Keratinocyte (primary cell): ENCODE results near the gene OCIAD1. TPM values are rescaled to one million over a fixed set of nuclear protein-coding genes. Genes with fewer than 3 reads are reported as not detected.
"Not testable (repeated sequence)": the region's sequence is repeated elsewhere in the genome, so short reads cannot be mapped to it uniquely, and the experiment has no call there.

Experiments used
- DNase-seq: peaks from one replicate; pipeline ENCODE4 v3.0.0-alpha.2; 2011; ENCODE audit warnings: low read depth, missing footprints, low spot score
- FAIRE-seq: peaks from 2 replicates; lab custom pipeline; 2011; peaks lifted over from hg19 to GRCh38; lab: Jason Lieb, UNC
- H2AFZ ChIP-seq: 2 replicates; pipeline ENCODE4 v1.6.0; 2012; ENCODE audit warnings: low read length, control low read depth, inconsistent platforms; ENCODE audit not compliant: control insufficient read depth
- H3K27ac ChIP-seq: 2 replicates; pipeline ENCODE4 v1.5.1; 2011; ENCODE audit warnings: low read length; ENCODE audit not compliant: control insufficient read depth, insufficient read depth
- H3K27me3 ChIP-seq: 3 replicates; pipeline ENCODE4 v1.6.0; 2011; ENCODE audit warnings: low read length; ENCODE audit not compliant: control insufficient read depth, insufficient read depth; ENCODE audit errors: extremely low read depth
- H3K36me3 ChIP-seq, 2 experiments: 2 replicates in 1 of 2; 3 replicates in 1 of 2; pipeline ENCODE4 v1.5.1; 2011; ENCODE audit warnings: low read length in 2 of 2, mild to moderate bottlenecking in 1 of 2; ENCODE audit not compliant: control insufficient read depth in 2 of 2, insufficient read depth in 2 of 2; ENCODE audit errors: extremely low read depth in 1 of 2
- H3K4me1 ChIP-seq: 3 replicates; pipeline ENCODE4 v1.5.1; 2011; ENCODE audit warnings: low read length; ENCODE audit not compliant: control insufficient read depth, insufficient read depth; ENCODE audit errors: extremely low read depth
- H3K4me2 ChIP-seq: 3 replicates; pipeline ENCODE4 v1.6.0; 2011; ENCODE audit warnings: low read depth, low read length; ENCODE audit not compliant: control insufficient read depth, insufficient read depth; ENCODE audit errors: extremely low read depth
- H3K4me3 ChIP-seq, 3 experiments: fragments of 200-600 bp in 1 of 3; sonication (generic) in 1 of 3; 2 replicates in 2 of 3; 3 replicates in 1 of 3; pipeline ENCODE4 v1.5.1; 2011 to 2016; ENCODE audit warnings: low read length in 3 of 3, mild to moderate bottlenecking in 3 of 3, control low read depth in 2 of 3, inconsistent platforms in 1 of 3, low read depth in 1 of 3, mixed read lengths in 1 of 3, mixed run types in 1 of 3, moderate library complexity in 1 of 3; ENCODE audit not compliant: control insufficient read depth in 2 of 3, insufficient read depth in 2 of 3; ENCODE audit errors: extremely low read depth in 1 of 3
- H3K79me2 ChIP-seq: 2 replicates; pipeline ENCODE4 v1.6.0; 2012; ENCODE audit warnings: low read length; ENCODE audit not compliant: control insufficient read depth, insufficient read depth
- H3K9ac ChIP-seq: 3 replicates; pipeline ENCODE4 v1.6.0; 2011; ENCODE audit warnings: low read length; ENCODE audit not compliant: control insufficient read depth, insufficient read depth; ENCODE audit errors: extremely low read depth
- H3K9me1 ChIP-seq: 3 replicates; pipeline ENCODE4 v1.6.0; 2011; ENCODE audit warnings: low read length; ENCODE audit not compliant: control insufficient read depth, insufficient read depth; ENCODE audit errors: extremely low read depth
- H3K9me3 ChIP-seq: 2 replicates; pipeline ENCODE4 v1.5.1; 2012; ENCODE audit warnings: low read depth, low read length; ENCODE audit not compliant: control insufficient read depth
- H4K20me1 ChIP-seq: 3 replicates; pipeline ENCODE4 v1.6.0; 2011; ENCODE audit warnings: low read length; ENCODE audit not compliant: control insufficient read depth, insufficient read depth; ENCODE audit errors: extremely low read depth
- EZH2 ChIP-seq: IDR thresholded peaks from one replicate; pipeline ENCODE4 v1.6.1; 2012; ENCODE audit warnings: inconsistent platforms, mild to moderate bottlenecking, low read length, moderate library complexity
- dilution Hi-C: fragments of 300-500 bp; cut with MboI; formaldehyde crosslinking; loops from one replicate; pipeline ENCODE4 v1.7.0; 2020; ENCODE audit warnings: low sequenced_read_pairs; ENCODE audit not compliant: extremely low pct_ligation_motif_present
- polyA plus RNA-seq, 5 experiments: library from polyadenylated mRNA; depleted of rRNA in 3 of 5; stranded (reverse) in 3 of 5; stranded (forward) in 1 of 5; unstranded in 1 of 5; fragments of >200 nt; gene quantifications; 1 replicate in 1 of 5; 2 replicates in 3 of 5; 3 replicates in 1 of 5; pipeline versions ENCODE4 v1.2.1 to v1.2.3, GENCODE V29; 2011 to 2012; ENCODE audit warnings: missing spikeins in 2 of 5, low read depth in 1 of 5, low replicate concordance in 1 of 5
- TF ChIP-seq, protein P1 (sequence below), 3 experiments: IDR thresholded peaks in 1 of 3; conservative IDR thresholded peaks in 1 of 3; optimal IDR thresholded peaks in 1 of 3; 2 replicates in 2 of 3; 3 replicates in 1 of 3; pipeline versions ENCODE3 to v1.5.1; 2011; ENCODE audit warnings: low read length in 3 of 3, mild to moderate bottlenecking in 3 of 3, moderate library complexity in 2 of 3, control low read depth in 1 of 3, inconsistent platforms in 1 of 3; ENCODE audit not compliant: insufficient read depth in 2 of 3; ENCODE audit errors: extremely low read depth in 1 of 3

The OCIAD1 gene
- polyA plus RNA-seq, 1 donor (not counting 4 experiments of a cell fraction or from before 2014, with no cell fraction given): 199 TPM

DNA sequence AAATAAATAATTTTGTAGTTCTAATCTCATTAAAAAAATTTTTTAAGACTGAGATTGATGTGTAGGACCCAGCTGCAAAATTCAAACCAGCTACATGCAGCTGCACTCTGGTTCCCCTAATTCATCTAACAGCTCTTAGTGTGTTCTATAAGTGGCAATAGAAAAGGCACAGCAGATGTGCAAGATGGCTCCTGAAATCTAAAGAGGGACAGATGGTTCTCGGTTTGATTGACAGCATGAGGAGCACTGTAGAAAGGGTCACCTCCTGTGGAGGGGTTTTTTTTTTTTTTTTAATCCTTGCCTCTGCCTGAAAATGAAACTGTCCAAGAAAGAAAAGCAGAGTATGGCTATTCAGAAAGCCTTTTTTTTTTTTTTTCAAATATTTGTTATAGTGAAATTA is 16.9 kb upstream of the OCIAD1 start:
- Histone ChIP-seq H3K4me3 (no peak overlapping the region), H3K9me3 (no peaks in the 10 kb centered on the region), H2AFZ (no peak overlapping the region), H3K79me2 (no peaks in the 10 kb centered on the region), H3K9ac (no peak overlapping the region), H3K36me3 (no peaks in the 10 kb centered on the region), H3K27ac (no peak overlapping the region), H4K20me1 (no peaks in the 10 kb centered on the region), H3K4me2 (no peak overlapping the region), H3K9me1 (no peaks in the 10 kb centered on the region), H3K27me3 (no peaks in the 10 kb centered on the region), H3K4me1 (no peaks in the 10 kb centered on the region)
- DNase-seq: no peak
- no peak for FAIRE-seq
- dilution Hi-C loops: no loop called here
- TF ChIP-seq, protein P1, sequence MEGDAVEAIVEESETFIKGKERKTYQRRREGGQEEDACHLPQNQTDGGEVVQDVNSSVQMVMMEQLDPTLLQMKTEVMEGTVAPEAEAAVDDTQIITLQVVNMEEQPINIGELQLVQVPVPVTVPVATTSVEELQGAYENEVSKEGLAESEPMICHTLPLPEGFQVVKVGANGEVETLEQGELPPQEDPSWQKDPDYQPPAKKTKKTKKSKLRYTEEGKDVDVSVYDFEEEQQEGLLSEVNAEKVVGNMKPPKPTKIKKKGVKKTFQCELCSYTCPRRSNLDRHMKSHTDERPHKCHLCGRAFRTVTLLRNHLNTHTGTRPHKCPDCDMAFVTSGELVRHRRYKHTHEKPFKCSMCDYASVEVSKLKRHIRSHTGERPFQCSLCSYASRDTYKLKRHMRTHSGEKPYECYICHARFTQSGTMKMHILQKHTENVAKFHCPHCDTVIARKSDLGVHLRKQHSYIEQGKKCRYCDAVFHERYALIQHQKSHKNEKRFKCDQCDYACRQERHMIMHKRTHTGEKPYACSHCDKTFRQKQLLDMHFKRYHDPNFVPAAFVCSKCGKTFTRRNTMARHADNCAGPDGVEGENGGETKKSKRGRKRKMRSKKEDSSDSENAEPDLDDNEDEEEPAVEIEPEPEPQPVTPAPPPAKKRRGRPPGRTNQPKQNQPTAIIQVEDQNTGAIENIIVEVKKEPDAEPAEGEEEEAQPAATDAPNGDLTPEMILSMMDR (optimal IDR thresholded peaks at IDR 0.05 in 1 of 3, IDR thresholded peaks at IDR 0.05 in 1 of 3, conservative IDR thresholded peaks at IDR 0.05 in 1 of 3; ENCODE audit: extremely low read depth in 1 of 3, insufficient read depth in 2 of 3, low read length in 3 of 3): no peak
- TF ChIP-seq EZH2: no peak

DNA sequence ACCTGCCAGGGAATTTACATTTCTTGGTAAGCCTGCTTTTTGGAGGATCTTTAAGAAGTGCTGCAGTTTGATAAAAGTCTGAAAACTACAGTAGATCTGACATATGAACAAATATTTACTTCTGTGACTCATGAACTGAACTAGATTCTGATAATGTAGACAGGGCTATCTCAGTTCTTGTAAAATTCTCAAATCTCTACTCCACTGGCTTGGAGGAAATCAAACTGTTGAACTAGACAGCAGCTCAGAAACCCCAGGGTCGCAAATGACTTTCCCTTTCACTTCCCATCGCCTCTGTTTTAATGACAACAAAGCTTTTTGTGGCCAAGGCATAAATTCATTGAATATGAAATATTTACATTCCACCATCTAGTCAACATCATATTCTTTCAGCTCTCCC is 15.4 kb upstream of the OCIAD1 start:
- DNase-seq (no peak), FAIRE-seq (no peak)
- Histone ChIP-seq H3K27me3 (no peaks in the 10 kb centered on the region), H4K20me1 (no peaks in the 10 kb centered on the region), H2AFZ (no peak overlapping the region), H3K9me3 (no peaks in the 10 kb centered on the region), H3K27ac (no peak overlapping the region), H3K4me3 (no peak overlapping the region), H3K4me2 (no peak overlapping the region), H3K79me2 (no peaks in the 10 kb centered on the region), H3K9me1 (no peaks in the 10 kb centered on the region), H3K4me1 (no peaks in the 10 kb centered on the region), H3K36me3 (no peaks in the 10 kb centered on the region), H3K9ac (no peak overlapping the region)
- dilution Hi-C loops: no loop called here
- TF ChIP-seq EZH2: no peak
- TF ChIP-seq, protein P1 (optimal IDR thresholded peaks at IDR 0.05 in 1 of 3, IDR thresholded peaks at IDR 0.05 in 1 of 3, conservative IDR thresholded peaks at IDR 0.05 in 1 of 3; ENCODE audit: extremely low read depth in 1 of 3, insufficient read depth in 2 of 3, low read length in 3 of 3): no peak

- H3K4me3 ChIP-seq, dilution Hi-C loops, H3K27ac ChIP-seq, H3K36me3 ChIP-seq, H2AFZ ChIP-seq, H3K9ac ChIP-seq, H3K9me1 ChIP-seq, DNase-seq, H3K4me2 ChIP-seq, FAIRE-seq, H4K20me1 ChIP-seq, H3K4me1 ChIP-seq, H3K9me3 ChIP-seq, H3K79me2 ChIP-seq, H3K27me3 ChIP-seq: not testable (repeated sequence)
Observed at GRCh38 chr4:48816297-48816696, 14.6 kb upstream of the OCIAD1 start.
